DOHH2 (cell line): Measurements from ENCODE around the gene TTC23.

ENCODE experiments used
- H3F3A ChIP-seq: fragments of 200-600 bp; sonication (generic), shearing (Covaris generic); 2 replicates; pipeline ENCODE4 v1.6.0; 2016; ENCODE audit warnings: antibody characterized with exemption, mild to moderate bottlenecking; ENCODE audit not compliant: control insufficient read depth, insufficient read depth
- H3K27ac ChIP-seq: fragments of 200-600 bp; sonication (generic); 2 replicates; pipeline ENCODE4 v1.5.1; 2014; ENCODE audit warnings: low read depth, mild to moderate bottlenecking, low read length, moderate library complexity
- H3K27me3 ChIP-seq: fragments of 200-600 bp; sonication (generic); 2 replicates; pipeline ENCODE4 v1.6.1; 2014; ENCODE audit warnings: mild to moderate bottlenecking, low read length, mixed read lengths; ENCODE audit not compliant: control insufficient read depth
- H3K36me3 ChIP-seq: fragments of 200-600 bp; sonication (generic); 2 replicates; pipeline ENCODE4 v1.6.1; 2014; ENCODE audit warnings: mild to moderate bottlenecking, low read length, moderate library complexity, mixed read lengths; ENCODE audit not compliant: control insufficient read depth
- H3K4me1 ChIP-seq: fragments of 200-600 bp; sonication (generic); 2 replicates; pipeline ENCODE4 v1.6.1; 2014; ENCODE audit warnings: mild to moderate bottlenecking, low read length, mixed read lengths; ENCODE audit not compliant: control insufficient read depth
- H3K4me2 ChIP-seq: fragments of 200-600 bp; sonication (generic); 2 replicates; pipeline ENCODE4 v1.6.0; 2014; ENCODE audit warnings: mild to moderate bottlenecking, low read length, moderate library complexity
- H3K4me3 ChIP-seq: fragments of 200-600 bp; sonication (generic); 2 replicates; pipeline ENCODE4 v1.5.1; 2014; ENCODE audit warnings: mild to moderate bottlenecking, low read length, mixed read lengths
- H3K79me2 ChIP-seq: fragments of 200-600 bp; sonication (generic); 2 replicates; pipeline ENCODE4 v1.6.1; 2014; ENCODE audit warnings: mild to moderate bottlenecking, low read length, mixed read lengths; ENCODE audit not compliant: control insufficient read depth
- H3K9me2 ChIP-seq: fragments of 200-600 bp; sonication (generic); replicated peaks from 2 replicates; pipeline ENCODE4 v1.6.1; 2014; ENCODE audit warnings: mild to moderate bottlenecking, low read length, mixed read lengths; ENCODE audit not compliant: control insufficient read depth
- H3K9me3 ChIP-seq: fragments of 200-600 bp; sonication (generic); 2 replicates; pipeline ENCODE4 v1.6.1; 2014; ENCODE audit warnings: antibody characterized with exemption, low read length, mixed read lengths; ENCODE audit not compliant: control insufficient read depth, insufficient read depth
- H4K20me1 ChIP-seq: fragments of 200-600 bp; sonication (generic); 2 replicates; pipeline ENCODE4 v1.6.0; 2014; ENCODE audit warnings: low read depth, mild to moderate bottlenecking, antibody characterized with exemption, low read length, moderate library complexity; ENCODE audit not compliant: control insufficient read depth, insufficient read depth
- EZH2phosphoT487 ChIP-seq: fragments of 200-600 bp; sonication (generic); IDR thresholded peaks from 2 replicates; pipeline ENCODE4 v1.6.1; 2017; ENCODE audit warnings: borderline replicate concordance, mild to moderate bottlenecking, antibody characterized with exemption, low read length, moderate library complexity, mixed read lengths
- TF ChIP-seq, protein P1 (sequence below): fragments of 200-600 bp; sonication (generic); IDR thresholded peaks from one replicate; pipeline ENCODE4 v1.5.1; 2014; ENCODE audit warnings: antibody characterized with exemption, mild to moderate bottlenecking, low read depth, low read length; ENCODE audit not compliant: poor library complexity, severe bottlenecking

Gene TTC23

DNA sequence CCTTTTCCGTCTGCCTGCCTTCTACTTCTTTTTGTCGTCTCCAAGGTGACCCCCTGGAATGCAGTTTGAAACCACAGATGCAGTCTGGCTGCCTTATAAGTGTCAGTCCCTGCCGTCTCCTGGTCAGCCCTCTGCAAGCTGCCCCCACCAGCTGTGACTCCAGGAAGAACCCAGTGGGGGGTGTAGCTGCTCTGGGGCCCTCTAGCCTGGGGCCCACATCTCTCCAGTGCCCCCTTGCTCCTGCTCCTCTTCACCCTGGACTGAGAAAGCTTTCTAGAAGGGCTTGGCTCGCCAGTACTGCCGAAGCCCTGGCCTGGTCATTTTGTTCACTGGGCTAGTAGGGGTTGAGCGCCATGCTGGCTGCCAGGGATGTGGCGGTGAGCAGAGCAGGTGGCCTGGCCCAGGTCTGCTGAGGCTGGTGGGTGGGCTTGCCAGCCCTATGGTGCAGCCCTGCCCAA lies 123.2 kb downstream of the TTC23 start:
- Histone ChIP-seq H3K9me2 (no peaks in the 10 kb centered on the region), H3K27ac (no peak overlapping the region), H3K27me3 (no peaks in the 10 kb centered on the region; the same call in 1 of the 2 replicates), H3K36me3 (no peaks in the 10 kb centered on the region), H3K4me2 (no peak overlapping the region), H4K20me1 (no peaks in the 10 kb centered on the region), H3K79me2 (no peaks in the 10 kb centered on the region), H3F3A (no peaks in the 10 kb centered on the region), H3K9me3 (no peaks in the 10 kb centered on the region), H3K4me1 (no peaks in the 10 kb centered on the region), H3K4me3 (no peak overlapping the region)
- no peak for TF ChIP-seq EZH2phosphoT487
- TF ChIP-seq, protein P1, sequence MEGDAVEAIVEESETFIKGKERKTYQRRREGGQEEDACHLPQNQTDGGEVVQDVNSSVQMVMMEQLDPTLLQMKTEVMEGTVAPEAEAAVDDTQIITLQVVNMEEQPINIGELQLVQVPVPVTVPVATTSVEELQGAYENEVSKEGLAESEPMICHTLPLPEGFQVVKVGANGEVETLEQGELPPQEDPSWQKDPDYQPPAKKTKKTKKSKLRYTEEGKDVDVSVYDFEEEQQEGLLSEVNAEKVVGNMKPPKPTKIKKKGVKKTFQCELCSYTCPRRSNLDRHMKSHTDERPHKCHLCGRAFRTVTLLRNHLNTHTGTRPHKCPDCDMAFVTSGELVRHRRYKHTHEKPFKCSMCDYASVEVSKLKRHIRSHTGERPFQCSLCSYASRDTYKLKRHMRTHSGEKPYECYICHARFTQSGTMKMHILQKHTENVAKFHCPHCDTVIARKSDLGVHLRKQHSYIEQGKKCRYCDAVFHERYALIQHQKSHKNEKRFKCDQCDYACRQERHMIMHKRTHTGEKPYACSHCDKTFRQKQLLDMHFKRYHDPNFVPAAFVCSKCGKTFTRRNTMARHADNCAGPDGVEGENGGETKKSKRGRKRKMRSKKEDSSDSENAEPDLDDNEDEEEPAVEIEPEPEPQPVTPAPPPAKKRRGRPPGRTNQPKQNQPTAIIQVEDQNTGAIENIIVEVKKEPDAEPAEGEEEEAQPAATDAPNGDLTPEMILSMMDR: no peak

DNA sequence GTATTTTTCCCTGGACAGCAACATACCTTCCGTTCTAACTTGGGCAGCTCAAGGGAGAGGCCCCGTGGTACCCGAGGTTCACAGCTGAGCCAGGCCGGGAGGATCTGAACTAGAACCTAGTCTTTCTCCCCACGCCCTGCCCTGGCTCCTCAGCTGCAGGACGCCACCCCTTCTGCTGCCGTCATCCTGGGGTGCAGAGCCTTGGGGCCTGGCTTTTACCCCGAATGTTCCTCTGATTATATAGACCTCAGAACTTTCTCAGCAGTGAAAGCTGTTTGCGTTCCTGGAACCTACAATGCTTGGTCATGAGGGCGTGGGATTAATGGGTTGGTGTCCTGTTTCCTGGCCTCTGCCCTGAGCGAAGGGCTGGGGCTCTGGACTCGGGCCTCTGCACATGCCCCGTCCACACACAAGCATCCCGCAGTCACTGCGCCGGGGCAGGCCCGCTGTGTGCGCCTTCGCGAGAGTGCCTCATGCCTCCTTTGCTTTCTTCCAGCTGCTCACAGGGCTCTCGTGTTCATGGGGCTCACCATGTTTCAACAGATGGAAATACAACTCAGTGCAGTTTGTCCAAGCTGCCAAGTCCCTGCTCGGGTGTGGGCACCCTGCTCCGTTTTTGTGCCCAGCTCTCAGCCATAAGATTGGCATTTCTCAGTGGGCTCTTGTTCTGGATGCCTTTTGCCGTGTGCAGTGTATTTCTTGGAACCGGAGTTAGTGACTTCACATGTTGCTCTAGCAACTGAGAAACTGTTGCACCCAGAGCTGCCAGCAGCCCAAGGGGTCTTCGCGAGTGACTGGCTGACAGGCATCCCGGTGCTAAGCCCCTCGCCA lies 124.1 kb downstream of the TTC23 start:
- H3K27ac ChIP-seq: no peak overlapping the region
- no peak overlapping the region for H3K4me3 ChIP-seq
- no peaks in the 10 kb centered on the region; the same call in 1 of the 2 replicates for H3K27me3 ChIP-seq
- no peaks in the 10 kb centered on the region for H3K79me2 ChIP-seq
- H4K20me1 ChIP-seq: no peaks in the 10 kb centered on the region
- no peaks in the 10 kb centered on the region for H3F3A ChIP-seq
- H3K4me1 ChIP-seq: no peaks in the 10 kb centered on the region
- H3K4me2 ChIP-seq: no peak overlapping the region
- H3K9me2 ChIP-seq: no peaks in the 10 kb centered on the region
- no peaks in the 10 kb centered on the region for H3K36me3 ChIP-seq
- no peaks in the 10 kb centered on the region for H3K9me3 ChIP-seq
- TF ChIP-seq, protein P1: no peak
- TF ChIP-seq EZH2phosphoT487: no peak

DNA sequence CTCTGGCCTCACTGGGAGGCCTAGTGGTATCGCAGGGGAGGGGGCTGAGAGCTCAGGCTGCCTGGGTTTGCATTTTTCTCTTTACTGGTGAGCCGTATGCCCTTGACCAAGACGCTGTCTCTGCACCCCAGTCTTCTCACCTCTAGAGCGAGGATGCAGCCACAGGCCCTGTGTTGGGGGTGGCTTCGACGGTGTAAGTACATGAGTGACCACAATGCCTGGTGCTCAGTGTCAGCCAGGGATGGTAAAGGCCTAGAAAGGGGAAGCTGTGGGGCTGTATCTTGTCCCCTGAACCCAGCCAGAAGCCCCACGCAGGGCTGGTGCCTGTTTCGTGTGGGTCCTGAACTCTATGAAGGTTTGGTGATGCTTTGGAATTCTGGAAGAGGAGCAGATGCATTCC lies 124.7 kb downstream of the TTC23 start:
- no peak overlapping the region for H3K27ac ChIP-seq
- H3K4me1 ChIP-seq: no peaks in the 10 kb centered on the region
- no peak for TF ChIP-seq EZH2phosphoT487
- TF ChIP-seq, protein P1: no peak
- no peak overlapping the region for H3K4me3 ChIP-seq
- H4K20me1 ChIP-seq: no peaks in the 10 kb centered on the region
- no peaks in the 10 kb centered on the region; the same call in 1 of the 2 replicates for H3K27me3 ChIP-seq
- H3K9me2 ChIP-seq: no peaks in the 10 kb centered on the region
- H3F3A ChIP-seq: no peaks in the 10 kb centered on the region
- H3K79me2 ChIP-seq: no peaks in the 10 kb centered on the region
- no peaks in the 10 kb centered on the region for H3K36me3 ChIP-seq
- no peak overlapping the region for H3K4me2 ChIP-seq
- no peaks in the 10 kb centered on the region for H3K9me3 ChIP-seq
